GM23338 (cell line): ENCODE measurements around the gene PTPRN2. TPM values are rescaled to one million over a fixed set of nuclear protein-coding genes. Genes with fewer than 3 reads are reported as not detected.

ENCODE experiments used
- ATAC-seq: fragments of 200-7000 bp; cut with Tn5 transposase; 3 replicates; pipeline ENCODE4 v1.9.1; 2020
- DNase-seq: peaks from one replicate; pipeline ENCODE4 v3.0.0-alpha.2; 2015; ENCODE audit warnings: low spot score
- H2AFZ ChIP-seq: fragments of 200-600 bp; sonication (generic); 2 replicates; pipeline ENCODE4 v1.8.0; 2016; ENCODE audit warnings: antibody characterized with exemption, mild to moderate bottlenecking, moderate library complexity
- H3F3A ChIP-seq: fragments of 200-600 bp; sonication (generic); replicated peaks from 2 replicates; pipeline ENCODE4 v1.8.0; 2017; ENCODE audit warnings: antibody characterized with exemption, mixed run types, low read depth
- H3K27ac ChIP-seq: fragments of 200-600 bp; sonication (generic); 2 replicates; pipeline ENCODE4 v1.6.1; 2016; ENCODE audit warnings: low read depth
- H3K27me3 ChIP-seq: fragments of 200-600 bp; sonication (generic); 2 replicates; pipeline ENCODE4 v1.8.0; 2016; ENCODE audit warnings: mild to moderate bottlenecking, mixed run types, moderate library complexity; ENCODE audit not compliant: insufficient read depth
- H3K36me3 ChIP-seq: fragments of 200-600 bp; sonication (generic); 2 replicates; pipeline ENCODE4 v1.8.0; 2016; ENCODE audit warnings: mild to moderate bottlenecking; ENCODE audit not compliant: insufficient read depth
- H3K4me1 ChIP-seq: fragments of 200-600 bp; sonication (generic); 2 replicates; pipeline ENCODE4 v1.8.0; 2016; ENCODE audit warnings: mild to moderate bottlenecking, moderate library complexity; ENCODE audit not compliant: insufficient read depth
- H3K4me2 ChIP-seq: fragments of 200-600 bp; sonication (generic); 2 replicates; pipeline ENCODE4 v1.7.1; 2017; ENCODE audit warnings: mixed run types
- H3K4me3 ChIP-seq: fragments of 200-600 bp; sonication (generic); 2 replicates; pipeline ENCODE4 v1.6.1; 2016; ENCODE audit warnings: mixed run types
- H3K79me2 ChIP-seq: fragments of 200-600 bp; sonication (generic); replicated peaks from 2 replicates; pipeline ENCODE4 v1.8.0; 2017; ENCODE audit warnings: mild to moderate bottlenecking; ENCODE audit not compliant: insufficient read depth
- H3K9me2 ChIP-seq: fragments of 200-600 bp; sonication (generic); 2 replicates; pipeline ENCODE4 v1.8.0; 2017; ENCODE audit not compliant: insufficient read depth
- H4K20me1 ChIP-seq: fragments of 200-600 bp; sonication (generic); replicated peaks from 2 replicates; pipeline ENCODE4 v1.8.0; 2017; ENCODE audit warnings: mild to moderate bottlenecking; ENCODE audit not compliant: insufficient read depth
- H3K27ac Mint-ChIP-seq: 2 replicates; pipeline ENCODE4 v1.8.0; 2020; ENCODE audit warnings: inconsistent platforms, mild to moderate bottlenecking, moderate library complexity, mixed read lengths
- H3K27me3 Mint-ChIP-seq: 3 replicates; pipeline ENCODE4 v1.8.0; 2022; ENCODE audit warnings: low read depth, mild to moderate bottlenecking, moderate library complexity, mixed read lengths, inconsistent platforms; ENCODE audit not compliant: insufficient read depth, poor library complexity
- H3K36me3 Mint-ChIP-seq: 3 replicates; pipeline ENCODE4 v1.8.0; 2021; ENCODE audit warnings: low read depth, mild to moderate bottlenecking, inconsistent platforms, moderate library complexity, mixed read lengths
- H3K4me1 Mint-ChIP-seq: 3 replicates; pipeline ENCODE4 v1.8.0; 2020; ENCODE audit warnings: mild to moderate bottlenecking, inconsistent platforms, mixed read lengths
- H3K4me3 Mint-ChIP-seq: 3 replicates; pipeline ENCODE4 v1.8.0; 2021; ENCODE audit warnings: moderate library complexity, mild to moderate bottlenecking, inconsistent platforms, mixed read lengths
- H3K9me3 Mint-ChIP-seq: 3 replicates; pipeline ENCODE4 v1.8.0; 2020; ENCODE audit warnings: moderate library complexity, mild to moderate bottlenecking, inconsistent platforms, mixed read lengths
- CTCF ChIP-seq, 2 experiments: fragments of 200-600 bp in 1 of 2; sonication (generic) in 1 of 2; conservative IDR thresholded peaks; 2 replicates each; pipeline versions ENCODE4 v1.5.1 to v1.6.1; 2016 to 2017; ENCODE audit warnings: antibody characterized with exemption in 2 of 2, low read depth in 2 of 2, mild to moderate bottlenecking in 2 of 2, moderate library complexity in 1 of 2
- ETS1 ChIP-seq: IDR thresholded peaks from 2 replicates; pipeline ENCODE4 v1.6.1; 2016; ENCODE audit warnings: antibody characterized with exemption
- EZH2 ChIP-seq: fragments of 200-600 bp; sonication (generic); IDR thresholded peaks from one replicate; pipeline ENCODE4 v1.8.0; 2017; ENCODE audit warnings: antibody characterized with exemption, mild to moderate bottlenecking, low read depth; ENCODE audit not compliant: unreplicated experiment
- EZH2phosphoT487 ChIP-seq: fragments of 200-600 bp; sonication (generic); IDR thresholded peaks from one replicate; pipeline ENCODE4 v1.8.1; 2018; ENCODE audit warnings: antibody characterized with exemption; ENCODE audit not compliant: unreplicated experiment
- REST ChIP-seq: IDR thresholded peaks from one replicate; pipeline ENCODE4 v1.6.1; 2018; ENCODE audit warnings: antibody characterized with exemption; ENCODE audit not compliant: unreplicated experiment
- ZNF114 ChIP-seq: fragments of 250-450 bp; sonication (Bioruptor Pico); IDR thresholded peaks from 2 replicates; pipeline ENCODE4 v1.5.0; 2020; ENCODE audit warnings: mild to moderate bottlenecking, moderate library complexity
- ZNF331 ChIP-seq: fragments of 250-450 bp; sonication (Bioruptor Pico); IDR thresholded peaks from 2 replicates; pipeline ENCODE4 v1.5.0; 2020; ENCODE audit warnings: low read depth, mild to moderate bottlenecking, moderate library complexity
- ZNF462 ChIP-seq: fragments of 250-450 bp; sonication (Bioruptor Pico); IDR thresholded peaks from 2 replicates; pipeline ENCODE4 v1.5.0; 2020; ENCODE audit warnings: mild to moderate bottlenecking, moderate library complexity
- polyA plus RNA-seq: library from polyadenylated mRNA; unstranded; fragments of >200 nt; fragmentation: Nextera tagmentation; extraction: Ambion mirVana; gene quantifications from 2 replicates; pipeline ENCODE4 v1.2.1, GENCODE V29; 2016
- total RNA-seq: library from RNA; depleted of rRNA; stranded (reverse); fragments of >200 nt; shearing (Covaris generic); gene quantifications from 2 replicates; pipeline ENCODE4 v1.2.3, GENCODE V29; 2014

PTPRN2 gene
- total and polyA plus RNA-seq, 2 experiments from 2014 or later, result 0.87 to 4.0 TPM

GRCh38 chr7:158302274-158303070, 285.2 kb downstream of the PTPRN2 start:
- Mint-ChIP-seq H3K36me3 (peaks cover 26% of the 10 kb centered on the region), H3K4me3 (no peak overlapping the region), H3K27me3 (peaks cover 2% of the 10 kb centered on the region), H3K4me1 (no peaks in the 10 kb centered on the region), H3K9me3 (peaks cover 96% of the 10 kb centered on the region), H3K27ac (no peak overlapping the region)
- H2AFZ ChIP-seq, result no peak overlapping the region
- no peak overlapping the region for H3K27ac ChIP-seq
- no peak for DNase-seq
- H3K36me3 ChIP-seq, result no peaks in the 10 kb centered on the region; the same call in 1 of the 2 replicates
- no peaks in the 10 kb centered on the region for H3K79me2 ChIP-seq
- H3F3A ChIP-seq, result no peaks in the 10 kb centered on the region
- no peaks in the 10 kb centered on the region for H3K9me2 ChIP-seq
- ATAC-seq, result no peak
- H3K4me2 ChIP-seq, result no peak overlapping the region
- no peaks in the 10 kb centered on the region for H3K27me3 ChIP-seq
- H3K4me3 ChIP-seq, result no peak overlapping the region
- no peaks in the 10 kb centered on the region for H4K20me1 ChIP-seq
- TF ChIP-seq REST (no peak), EZH2 (no peak), ZNF114 (CRISPR knock-in tag) (no peak)
- H3K4me1 ChIP-seq, result no peaks in the 10 kb centered on the region

GRCh38 chr7:158301207-158301606, 286.4 kb downstream of the PTPRN2 start:
- Mint-ChIP-seq H3K4me1 (no peaks in the 10 kb centered on the region), H3K9me3 (peaks cover 97% of the 10 kb centered on the region), H3K27ac (no peak overlapping the region), H3K27me3 (peaks cover 2% of the 10 kb centered on the region), H3K4me3 (no peak overlapping the region), H3K36me3 (peaks cover 29% of the 10 kb centered on the region)
- TF ChIP-seq EZH2phosphoT487 (no peak), CTCF (conservative IDR thresholded peaks at IDR 0.05; ENCODE audit: low read depth in 2 of 2) (no peak), ZNF114 (CRISPR knock-in tag) (no peak), ZNF331 (CRISPR knock-in tag) (no peak), ZNF462 (CRISPR knock-in tag) (no peak), ETS1 (no peak)
- ATAC-seq (no peak), DNase-seq (no peak)
- H3K9me2 ChIP-seq, result no peaks in the 10 kb centered on the region
- no peaks in the 10 kb centered on the region for H3K27me3 ChIP-seq
- no peaks in the 10 kb centered on the region for H3K36me3 ChIP-seq
- H3K79me2 ChIP-seq, result no peaks in the 10 kb centered on the region
- no peaks in the 10 kb centered on the region for H3F3A ChIP-seq
- H3K4me3 ChIP-seq, result no peak overlapping the region
- no peaks in the 10 kb centered on the region for H4K20me1 ChIP-seq
- no peak overlapping the region for H2AFZ ChIP-seq
- no peak overlapping the region for H3K4me2 ChIP-seq
- H3K4me1 ChIP-seq, result no peaks in the 10 kb centered on the region
- H3K27ac ChIP-seq, result no peak overlapping the region
